HEK293 (cell line): ENCODE measurements around the gene KLC1.

Experiments
- BCL6B ChIP-seq: fragments of 450-650 bp; formaldehyde crosslinking; IDR thresholded peaks from 2 replicates; pipeline ENCODE4 v1.5.1; 2017; ENCODE audit warnings: missing biosample characterization, missing genetic modification characterization
- REST ChIP-seq: fragments of 450-650 bp; formaldehyde crosslinking; IDR thresholded peaks from 2 replicates; pipeline ENCODE4 v1.5.1; 2016; ENCODE audit warnings: missing biosample characterization, missing genetic modification characterization
- YY2 ChIP-seq: fragments of 450-650 bp; formaldehyde crosslinking; IDR thresholded peaks from 2 replicates; pipeline ENCODE4 v1.5.1; 2016; ENCODE audit warnings: missing biosample characterization, missing genetic modification characterization
- ZFP3 ChIP-seq: fragments of 450-650 bp; formaldehyde crosslinking; IDR thresholded peaks from 2 replicates; pipeline ENCODE4 v1.5.1; 2016; ENCODE audit warnings: low read depth, missing biosample characterization, missing genetic modification characterization
- ZNF24 ChIP-seq: fragments of 450-650 bp; formaldehyde crosslinking; IDR thresholded peaks from 2 replicates; pipeline ENCODE4 v1.5.1; 2016; ENCODE audit warnings: missing biosample characterization, missing genetic modification characterization
- ZNF473 ChIP-seq: fragments of 450-650 bp; formaldehyde crosslinking; IDR thresholded peaks from 2 replicates; pipeline ENCODE4 v1.5.1; 2017; ENCODE audit warnings: missing biosample characterization, missing genetic modification characterization
- ZNF658 ChIP-seq: fragments of 450-650 bp; formaldehyde crosslinking; IDR thresholded peaks from 2 replicates; pipeline ENCODE4; 2016; ENCODE audit warnings: missing biosample characterization, missing genetic modification characterization
- ZNF664 ChIP-seq: fragments of 450-650 bp; formaldehyde crosslinking; IDR thresholded peaks from 2 replicates; pipeline ENCODE4 v1.5.1; 2016; ENCODE audit warnings: missing biosample characterization, missing genetic modification characterization
- ZSCAN30 ChIP-seq: fragments of 450-650 bp; IDR thresholded peaks from 2 replicates; pipeline ENCODE4 v1.5.1; 2018; ENCODE audit warnings: missing biosample characterization, mild to moderate bottlenecking, missing genetic modification characterization, moderate library complexity
- ZSCAN5A ChIP-seq: fragments of 450-650 bp; formaldehyde crosslinking; IDR thresholded peaks from 2 replicates; pipeline ENCODE4 v1.5.1; 2016; ENCODE audit warnings: missing biosample characterization, missing genetic modification characterization
- TF ChIP-seq, protein P1 (sequence below): fragments of 450-650 bp; formaldehyde crosslinking; IDR thresholded peaks from 2 replicates; pipeline ENCODE4 v1.5.1; 2016; ENCODE audit warnings: missing biosample characterization, missing genetic modification characterization
- TF ChIP-seq, protein P2 (sequence below): fragments of 450-650 bp; formaldehyde crosslinking; IDR thresholded peaks from 2 replicates; pipeline ENCODE4 v1.5.1; 2016; ENCODE audit warnings: missing biosample characterization, missing genetic modification characterization, low read depth
- TF ChIP-seq, protein P3 (sequence below): fragments of 450-650 bp; formaldehyde crosslinking; IDR thresholded peaks from 2 replicates; pipeline ENCODE4 v1.5.1; 2017; ENCODE audit warnings: missing biosample characterization, missing genetic modification characterization
- TF ChIP-seq, protein P4 (sequence below): fragments of 450-650 bp; formaldehyde crosslinking; IDR thresholded peaks from 2 replicates; pipeline ENCODE4 v1.5.1; 2016; ENCODE audit warnings: missing biosample characterization, missing genetic modification characterization

DNA sequence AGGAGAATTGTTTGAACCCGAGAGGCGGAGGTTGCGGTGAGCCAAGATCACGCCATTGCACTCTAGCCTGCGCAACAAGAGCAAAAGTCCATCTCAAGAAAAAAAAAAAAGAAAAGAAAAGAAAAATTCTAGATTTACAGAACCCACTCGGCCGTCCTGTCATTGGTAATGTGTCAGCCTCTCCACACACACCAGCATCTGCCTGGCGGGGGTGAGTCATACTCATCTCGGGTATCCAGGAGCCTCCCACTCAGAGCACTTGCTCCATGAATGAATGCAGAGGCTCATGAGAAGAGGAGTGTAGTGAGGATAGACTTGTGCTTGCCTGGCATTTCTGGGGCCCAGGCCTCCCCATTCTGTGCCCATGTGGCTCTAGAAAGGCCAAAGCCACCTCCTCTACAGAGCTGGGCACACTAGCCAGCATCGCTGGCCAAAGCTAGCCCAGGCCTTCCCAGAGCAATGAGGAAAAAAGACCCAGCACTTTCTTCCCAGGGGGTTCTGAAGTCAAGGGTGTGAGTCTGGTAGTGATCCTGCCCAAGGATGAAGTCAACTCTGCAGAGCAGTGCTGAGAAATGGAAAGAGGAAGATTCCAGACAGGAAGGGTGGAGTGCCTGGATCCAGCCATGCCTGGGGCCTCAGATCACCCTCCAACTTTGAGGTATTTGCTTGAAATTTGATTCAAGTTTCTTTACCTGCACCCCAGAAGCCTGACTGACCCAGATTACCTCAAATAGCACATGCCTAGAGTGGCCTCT, 31.2 kb upstream of the KLC1 start:
- no peak for TF ChIP-seq YY2 (tag by site-specific recombination)
- TF ChIP-seq, protein P1, sequence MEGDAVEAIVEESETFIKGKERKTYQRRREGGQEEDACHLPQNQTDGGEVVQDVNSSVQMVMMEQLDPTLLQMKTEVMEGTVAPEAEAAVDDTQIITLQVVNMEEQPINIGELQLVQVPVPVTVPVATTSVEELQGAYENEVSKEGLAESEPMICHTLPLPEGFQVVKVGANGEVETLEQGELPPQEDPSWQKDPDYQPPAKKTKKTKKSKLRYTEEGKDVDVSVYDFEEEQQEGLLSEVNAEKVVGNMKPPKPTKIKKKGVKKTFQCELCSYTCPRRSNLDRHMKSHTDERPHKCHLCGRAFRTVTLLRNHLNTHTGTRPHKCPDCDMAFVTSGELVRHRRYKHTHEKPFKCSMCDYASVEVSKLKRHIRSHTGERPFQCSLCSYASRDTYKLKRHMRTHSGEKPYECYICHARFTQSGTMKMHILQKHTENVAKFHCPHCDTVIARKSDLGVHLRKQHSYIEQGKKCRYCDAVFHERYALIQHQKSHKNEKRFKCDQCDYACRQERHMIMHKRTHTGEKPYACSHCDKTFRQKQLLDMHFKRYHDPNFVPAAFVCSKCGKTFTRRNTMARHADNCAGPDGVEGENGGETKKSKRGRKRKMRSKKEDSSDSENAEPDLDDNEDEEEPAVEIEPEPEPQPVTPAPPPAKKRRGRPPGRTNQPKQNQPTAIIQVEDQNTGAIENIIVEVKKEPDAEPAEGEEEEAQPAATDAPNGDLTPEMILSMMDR (tag by site-specific recombination): no peak
- no peak for TF ChIP-seq ZNF664 (tag by site-specific recombination)
- no peak for TF ChIP-seq REST (tag by site-specific recombination)
- no peak for TF ChIP-seq ZSCAN30
- TF ChIP-seq ZFP3 (tag by site-specific recombination): no peak
- peak; percentile 89; the same call in 1 of the 2 replicates for TF ChIP-seq ZNF24 (tag by site-specific recombination)
- no peak for TF ChIP-seq BCL6B (tag by site-specific recombination)
- TF ChIP-seq, protein P2, sequence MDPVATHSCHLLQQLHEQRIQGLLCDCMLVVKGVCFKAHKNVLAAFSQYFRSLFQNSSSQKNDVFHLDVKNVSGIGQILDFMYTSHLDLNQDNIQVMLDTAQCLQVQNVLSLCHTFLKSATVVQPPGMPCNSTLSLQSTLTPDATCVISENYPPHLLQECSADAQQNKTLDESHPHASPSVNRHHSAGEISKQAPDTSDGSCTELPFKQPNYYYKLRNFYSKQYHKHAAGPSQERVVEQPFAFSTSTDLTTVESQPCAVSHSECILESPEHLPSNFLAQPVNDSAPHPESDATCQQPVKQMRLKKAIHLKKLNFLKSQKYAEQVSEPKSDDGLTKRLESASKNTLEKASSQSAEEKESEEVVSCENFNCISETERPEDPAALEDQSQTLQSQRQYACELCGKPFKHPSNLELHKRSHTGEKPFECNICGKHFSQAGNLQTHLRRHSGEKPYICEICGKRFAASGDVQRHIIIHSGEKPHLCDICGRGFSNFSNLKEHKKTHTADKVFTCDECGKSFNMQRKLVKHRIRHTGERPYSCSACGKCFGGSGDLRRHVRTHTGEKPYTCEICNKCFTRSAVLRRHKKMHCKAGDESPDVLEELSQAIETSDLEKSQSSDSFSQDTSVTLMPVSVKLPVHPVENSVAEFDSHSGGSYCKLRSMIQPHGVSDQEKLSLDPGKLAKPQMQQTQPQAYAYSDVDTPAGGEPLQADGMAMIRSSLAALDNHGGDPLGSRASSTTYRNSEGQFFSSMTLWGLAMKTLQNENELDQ (tag by site-specific recombination): no peak
- no peak for TF ChIP-seq ZNF658 (tag by site-specific recombination)
- TF ChIP-seq, protein P3, sequence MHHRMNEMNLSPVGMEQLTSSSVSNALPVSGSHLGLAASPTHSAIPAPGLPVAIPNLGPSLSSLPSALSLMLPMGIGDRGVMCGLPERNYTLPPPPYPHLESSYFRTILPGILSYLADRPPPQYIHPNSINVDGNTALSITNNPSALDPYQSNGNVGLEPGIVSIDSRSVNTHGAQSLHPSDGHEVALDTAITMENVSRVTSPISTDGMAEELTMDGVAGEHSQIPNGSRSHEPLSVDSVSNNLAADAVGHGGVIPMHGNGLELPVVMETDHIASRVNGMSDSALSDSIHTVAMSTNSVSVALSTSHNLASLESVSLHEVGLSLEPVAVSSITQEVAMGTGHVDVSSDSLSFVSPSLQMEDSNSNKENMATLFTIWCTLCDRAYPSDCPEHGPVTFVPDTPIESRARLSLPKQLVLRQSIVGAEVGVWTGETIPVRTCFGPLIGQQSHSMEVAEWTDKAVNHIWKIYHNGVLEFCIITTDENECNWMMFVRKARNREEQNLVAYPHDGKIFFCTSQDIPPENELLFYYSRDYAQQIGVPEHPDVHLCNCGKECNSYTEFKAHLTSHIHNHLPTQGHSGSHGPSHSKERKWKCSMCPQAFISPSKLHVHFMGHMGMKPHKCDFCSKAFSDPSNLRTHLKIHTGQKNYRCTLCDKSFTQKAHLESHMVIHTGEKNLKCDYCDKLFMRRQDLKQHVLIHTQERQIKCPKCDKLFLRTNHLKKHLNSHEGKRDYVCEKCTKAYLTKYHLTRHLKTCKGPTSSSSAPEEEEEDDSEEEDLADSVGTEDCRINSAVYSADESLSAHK (tag by site-specific recombination): no peak
- TF ChIP-seq ZSCAN5A (tag by site-specific recombination): no peak
- TF ChIP-seq, protein P4, sequence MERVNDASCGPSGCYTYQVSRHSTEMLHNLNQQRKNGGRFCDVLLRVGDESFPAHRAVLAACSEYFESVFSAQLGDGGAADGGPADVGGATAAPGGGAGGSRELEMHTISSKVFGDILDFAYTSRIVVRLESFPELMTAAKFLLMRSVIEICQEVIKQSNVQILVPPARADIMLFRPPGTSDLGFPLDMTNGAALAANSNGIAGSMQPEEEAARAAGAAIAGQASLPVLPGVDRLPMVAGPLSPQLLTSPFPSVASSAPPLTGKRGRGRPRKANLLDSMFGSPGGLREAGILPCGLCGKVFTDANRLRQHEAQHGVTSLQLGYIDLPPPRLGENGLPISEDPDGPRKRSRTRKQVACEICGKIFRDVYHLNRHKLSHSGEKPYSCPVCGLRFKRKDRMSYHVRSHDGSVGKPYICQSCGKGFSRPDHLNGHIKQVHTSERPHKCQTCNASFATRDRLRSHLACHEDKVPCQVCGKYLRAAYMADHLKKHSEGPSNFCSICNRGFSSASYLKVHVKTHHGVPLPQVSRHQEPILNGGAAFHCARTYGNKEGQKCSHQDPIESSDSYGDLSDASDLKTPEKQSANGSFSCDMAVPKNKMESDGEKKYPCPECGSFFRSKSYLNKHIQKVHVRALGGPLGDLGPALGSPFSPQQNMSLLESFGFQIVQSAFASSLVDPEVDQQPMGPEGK (tag by site-specific recombination): 0 out of 2 replicates have a peak, but pooled peaks have one; percentile 24
- no peak for TF ChIP-seq ZNF473 (tag by site-specific recombination)
